Lung (tissue), 12 donors: ENCODE data around the gene SLC33A1. TPM values are rescaled to one million over a fixed set of nuclear protein-coding genes. Genes with fewer than 3 reads are reported as not detected.

Source experiments
- ATAC-seq: fragments of 200-7000 bp; cut with Tn5 transposase; one replicate; pipeline ENCODE4 v1.9.1; 2020; ENCODE audit warnings: moderate number of reproducible peaks; ENCODE audit not compliant: insufficient read depth, low FRiP score
- DNase-seq, 3 donors: peaks; one replicate each; pipeline ENCODE4 v3.0.0-alpha.2; 2013 to 2017
- H3K27ac ChIP-seq, 2 donors: one replicate each; pipeline ENCODE4 v1.5.1; 2013; ENCODE audit warnings: mild to moderate bottlenecking in 2 of 2, moderate library complexity in 2 of 2, control low read depth in 1 of 2, inconsistent platforms in 1 of 2, low read depth in 1 of 2, low read length in 1 of 2
- H3K27me3 ChIP-seq, 3 donors: one replicate each; pipeline ENCODE4 v1.5.1; 2013; ENCODE audit warnings: low read length in 2 of 3; ENCODE audit not compliant: control insufficient read depth in 3 of 3, insufficient read depth in 3 of 3
- H3K36me3 ChIP-seq, 4 donors: one replicate each; pipeline ENCODE4 v1.5.1; 2013; ENCODE audit warnings: low read length in 4 of 4, mild to moderate bottlenecking in 1 of 4, moderate library complexity in 1 of 4; ENCODE audit not compliant: control insufficient read depth in 4 of 4, insufficient read depth in 4 of 4
- H3K4me1 ChIP-seq, 5 donors: one replicate each; pipeline ENCODE4 v1.5.1; 2013; ENCODE audit warnings: low read length in 5 of 5, mild to moderate bottlenecking in 2 of 5, moderate library complexity in 1 of 5; ENCODE audit not compliant: control insufficient read depth in 5 of 5, insufficient read depth in 5 of 5
- H3K4me3 ChIP-seq: one replicate; pipeline ENCODE4 v1.5.1; 2013; ENCODE audit warnings: mild to moderate bottlenecking, control low read depth, moderate library complexity
- H3K9ac ChIP-seq, 2 donors: one replicate each; pipeline ENCODE4 v1.5.1; 2013; ENCODE audit warnings: low read length in 2 of 2, control low read depth in 1 of 2; ENCODE audit not compliant: insufficient read depth in 1 of 2
- H3K9me3 ChIP-seq, 4 donors: one replicate each; pipeline ENCODE4 v1.5.1; 2013; ENCODE audit warnings: low read length in 3 of 4, mild to moderate bottlenecking in 1 of 4, moderate library complexity in 1 of 4; ENCODE audit not compliant: control insufficient read depth in 4 of 4, insufficient read depth in 3 of 4
- WGBS, 2 donors: extraction: QIAGEN DNeasy Blood & Tissue Kit; methylation state at CpG; one replicate each; pipeline ENCODE4 v1.1.7; 2013; 5-methylcytosine and 5-hydroxymethylcytosine counted together
- polyA plus RNA-seq, 2 donors: library from polyadenylated mRNA; stranded (reverse); fragments of 200-250 nt; gene quantifications; one replicate each; pipeline ENCODE4 v1.2.1, GENCODE V29; 2013
- total RNA-seq, 2 donors: library from RNA; depleted of rRNA in 1 of 2; stranded (reverse); fragments of >200 nt in 1 of 2; gene quantifications; one replicate each; pipeline ENCODE4 v1.2.1, GENCODE V29; 2014 to 2021
- TF ChIP-seq, protein P1 (sequence below): IDR thresholded peaks from 2 replicates; pipeline ENCODE4 v1.5.1; 2012; ENCODE audit warnings: mild to moderate bottlenecking; ENCODE audit errors: control extremely low read depth, extremely low read depth
- donor health status: control.
- donor health status: control.
- donor health status: Bipolar disorder and iron deficiency.
- donor health status: healthy.
- donor health status: DM: yes; HTN: yes; CAD: no.

Gene SLC33A1
- total and polyA plus RNA-seq, 4 donors: 12.0 to 40.2 (median 29.5) TPM

DNA sequence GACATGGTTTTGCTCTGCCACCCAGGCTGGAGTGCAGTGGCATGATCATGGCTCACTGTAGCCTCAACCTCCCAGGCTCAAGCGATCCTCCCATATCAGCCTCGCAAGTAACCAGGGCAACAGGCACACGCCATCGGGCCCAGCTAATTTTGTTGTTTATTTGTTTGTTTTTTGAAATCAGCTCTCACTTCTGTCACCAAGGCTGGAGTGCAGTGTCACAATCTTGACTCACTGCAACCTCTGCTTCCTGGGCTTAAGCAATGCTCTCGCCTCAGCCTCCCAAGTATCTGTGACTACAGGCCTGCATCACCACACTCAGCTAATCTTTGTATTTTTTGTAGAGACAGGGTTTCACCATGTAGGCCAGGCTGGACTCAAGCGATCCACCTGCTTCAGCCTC lies 83.1 kb downstream of the SLC33A1 start:
- H3K9me3 ChIP-seq: peaks cover 0 to 7% (median 0%) of the 10 kb centered on the region in 4 donors
- no peak overlapping the region for H3K4me3 ChIP-seq
- H3K27ac ChIP-seq: no peak overlapping the region
- H3K36me3 ChIP-seq: peaks cover 3 to 11% (median 7%) of the 10 kb centered on the region in 4 donors
- WGBS, 2 donors: 87 to 91% methylated on average over 6 of the region's 6 CpGs
- peaks cover 0 to 17% (median 0%) of the 10 kb centered on the region in 5 donors for H3K4me1 ChIP-seq
- no peaks in the 10 kb centered on the region for H3K27me3 ChIP-seq
- TF ChIP-seq, protein P1, sequence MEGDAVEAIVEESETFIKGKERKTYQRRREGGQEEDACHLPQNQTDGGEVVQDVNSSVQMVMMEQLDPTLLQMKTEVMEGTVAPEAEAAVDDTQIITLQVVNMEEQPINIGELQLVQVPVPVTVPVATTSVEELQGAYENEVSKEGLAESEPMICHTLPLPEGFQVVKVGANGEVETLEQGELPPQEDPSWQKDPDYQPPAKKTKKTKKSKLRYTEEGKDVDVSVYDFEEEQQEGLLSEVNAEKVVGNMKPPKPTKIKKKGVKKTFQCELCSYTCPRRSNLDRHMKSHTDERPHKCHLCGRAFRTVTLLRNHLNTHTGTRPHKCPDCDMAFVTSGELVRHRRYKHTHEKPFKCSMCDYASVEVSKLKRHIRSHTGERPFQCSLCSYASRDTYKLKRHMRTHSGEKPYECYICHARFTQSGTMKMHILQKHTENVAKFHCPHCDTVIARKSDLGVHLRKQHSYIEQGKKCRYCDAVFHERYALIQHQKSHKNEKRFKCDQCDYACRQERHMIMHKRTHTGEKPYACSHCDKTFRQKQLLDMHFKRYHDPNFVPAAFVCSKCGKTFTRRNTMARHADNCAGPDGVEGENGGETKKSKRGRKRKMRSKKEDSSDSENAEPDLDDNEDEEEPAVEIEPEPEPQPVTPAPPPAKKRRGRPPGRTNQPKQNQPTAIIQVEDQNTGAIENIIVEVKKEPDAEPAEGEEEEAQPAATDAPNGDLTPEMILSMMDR: no peak
- no peak for ATAC-seq
- DNase-seq: no peak
- no peak overlapping the region for H3K9ac ChIP-seq

Other genes with a start within 250 kb of the SLC33A1 start
- 10 to 100 TPM; 14.2 to 22.8 TPM for gene PLCH1, start 109.4 kb downstream of the SLC33A1 start, total RNA-seq
- gene PLCH1, start 109.4 kb downstream of the SLC33A1 start, polyA plus RNA-seq: 1 to 10 TPM; 2.5 to 4.1 TPM
- 1 to 10 TPM; 2.3 to 4.9 TPM for gene C3orf33, start 48.1 kb downstream of the SLC33A1 start, total RNA-seq
- 1 to 10 TPM; 2.6 TPM for gene C3orf33, start 48.1 kb downstream of the SLC33A1 start, polyA plus RNA-seq
- 10 to 100 TPM; 25.1 to 38.1 TPM for gene GMPS, start 16.2 kb upstream of the SLC33A1 start, total RNA-seq
- gene GMPS, start 16.2 kb upstream of the SLC33A1 start, polyA plus RNA-seq: 10 to 100 TPM; 17.0 to 18.8 TPM